T follicular helper cell (primary cell): ENCODE results near the gene GDF7.
A peak's percentile ranks its signal among the peaks of the same experiment; 100 is the strongest.

Source experiments
- DNase-seq: peaks from one replicate; pipeline ENCODE4 v3.0.0-alpha.2; 2020; ENCODE audit warnings: low read depth

GDF7 gene

GRCh38 chr2:20629181-20629580 lies 37.8 kb upstream of the GDF7 start:
- DNase-seq: no peak

GRCh38 chr2:20629581-20630171 lies 37.3 kb upstream of the GDF7 start:
- no peak for DNase-seq

- DNase-seq: no peak
Measured at GRCh38 chr2:20630967-20631366, 36.0 kb upstream of the GDF7 start.

GRCh38 chr2:20631617-20632307 lies 35.2 kb upstream of the GDF7 start:
- DNase-seq: no peak

GRCh38 chr2:20632446-20632990 lies 34.4 kb upstream of the GDF7 start:
- DNase-seq: no peak

GRCh38 chr2:20633001-20633400 lies 33.9 kb upstream of the GDF7 start:
- DNase-seq: no peak

GRCh38 chr2:20633794-20634506 lies 33.0 kb upstream of the GDF7 start:
- no peak for DNase-seq

GRCh38 chr2:20634507-20635112 lies 32.3 kb upstream of the GDF7 start:
- DNase-seq: no peak

GRCh38 chr2:20635113-20635510 lies 31.8 kb upstream of the GDF7 start:
- no peak for DNase-seq

- peak; percentile 14 for DNase-seq
Measured at GRCh38 chr2:20635675-20636584, 31.0 kb upstream of the GDF7 start.

- DNase-seq: no peak
Measured at GRCh38 chr2:20637147-20637546, 29.8 kb upstream of the GDF7 start.

GRCh38 chr2:20638014-20638413 lies 28.9 kb upstream of the GDF7 start:
- no peak for DNase-seq

GRCh38 chr2:20638646-20639430 lies 28.1 kb upstream of the GDF7 start:
- DNase-seq: no peak

GRCh38 chr2:20640411-20641122 lies 26.4 kb upstream of the GDF7 start:
- no peak for DNase-seq

GRCh38 chr2:20641123-20641985 lies 25.6 kb upstream of the GDF7 start:
- DNase-seq: no peak

- peak; percentile 56 for DNase-seq
Measured at GRCh38 chr2:20642055-20642971, 24.6 kb upstream of the GDF7 start.

- no peak for DNase-seq
Measured at GRCh38 chr2:20643060-20643459, 23.9 kb upstream of the GDF7 start.

GRCh38 chr2:20643826-20644225 lies 23.1 kb upstream of the GDF7 start:
- no peak for DNase-seq
